WI38 (cell line): ENCODE data around the gene RBMS3.

ENCODE experiments used
- H3K4me3 ChIP-seq: 2 replicates; pipeline ENCODE4 v1.5.1; 2011; ENCODE audit warnings: low read depth, mild to moderate bottlenecking, control low read depth, low read length
- TF ChIP-seq, protein P1 (sequence below): IDR thresholded peaks from 2 replicates; pipeline ENCODE4 v1.5.1; 2012; ENCODE audit warnings: low read depth, mild to moderate bottlenecking, control low read depth, low read length

RBMS3 gene

DNA sequence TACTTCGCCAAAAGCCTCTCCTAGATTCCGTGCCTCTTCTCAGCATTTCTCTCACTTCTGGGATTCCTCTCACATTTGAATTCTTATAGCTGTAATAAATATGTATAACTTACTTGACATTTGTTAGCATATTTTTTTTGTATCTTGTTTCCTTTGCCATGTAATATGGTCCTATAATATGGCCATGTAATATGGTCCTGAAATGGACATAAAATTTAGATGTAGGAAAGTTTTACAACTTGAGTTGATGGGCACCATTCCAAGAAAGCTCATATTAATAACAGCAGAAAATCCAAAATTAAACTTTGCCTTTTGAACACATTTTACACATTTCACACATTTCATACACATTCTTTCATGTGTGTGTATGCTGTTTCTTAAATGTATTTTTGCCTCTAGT lies 480.6 kb downstream of the RBMS3 start:
- no peak overlapping the region for H3K4me3 ChIP-seq
- TF ChIP-seq, protein P1, sequence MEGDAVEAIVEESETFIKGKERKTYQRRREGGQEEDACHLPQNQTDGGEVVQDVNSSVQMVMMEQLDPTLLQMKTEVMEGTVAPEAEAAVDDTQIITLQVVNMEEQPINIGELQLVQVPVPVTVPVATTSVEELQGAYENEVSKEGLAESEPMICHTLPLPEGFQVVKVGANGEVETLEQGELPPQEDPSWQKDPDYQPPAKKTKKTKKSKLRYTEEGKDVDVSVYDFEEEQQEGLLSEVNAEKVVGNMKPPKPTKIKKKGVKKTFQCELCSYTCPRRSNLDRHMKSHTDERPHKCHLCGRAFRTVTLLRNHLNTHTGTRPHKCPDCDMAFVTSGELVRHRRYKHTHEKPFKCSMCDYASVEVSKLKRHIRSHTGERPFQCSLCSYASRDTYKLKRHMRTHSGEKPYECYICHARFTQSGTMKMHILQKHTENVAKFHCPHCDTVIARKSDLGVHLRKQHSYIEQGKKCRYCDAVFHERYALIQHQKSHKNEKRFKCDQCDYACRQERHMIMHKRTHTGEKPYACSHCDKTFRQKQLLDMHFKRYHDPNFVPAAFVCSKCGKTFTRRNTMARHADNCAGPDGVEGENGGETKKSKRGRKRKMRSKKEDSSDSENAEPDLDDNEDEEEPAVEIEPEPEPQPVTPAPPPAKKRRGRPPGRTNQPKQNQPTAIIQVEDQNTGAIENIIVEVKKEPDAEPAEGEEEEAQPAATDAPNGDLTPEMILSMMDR = no peak

DNA sequence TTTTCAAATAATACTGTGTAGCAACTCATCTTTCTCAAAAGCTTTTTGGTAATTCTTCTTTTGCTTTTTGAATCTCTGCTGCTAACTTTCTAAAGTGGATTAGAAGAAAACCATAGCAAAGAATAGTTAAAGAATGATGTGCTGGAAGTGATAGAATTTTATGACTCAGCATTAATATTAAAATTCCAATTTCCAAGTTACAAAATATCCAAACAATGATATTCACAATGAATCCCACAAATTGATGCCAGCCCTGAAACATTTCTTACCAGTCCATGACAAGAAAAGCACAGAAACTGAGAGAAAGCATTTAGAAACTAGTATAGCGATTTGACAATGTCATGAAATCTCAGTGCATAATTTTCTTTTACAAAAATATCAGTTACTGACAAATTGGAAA lies 482.2 kb downstream of the RBMS3 start:
- no peak overlapping the region for H3K4me3 ChIP-seq
- TF ChIP-seq, protein P1 = no peak

DNA sequence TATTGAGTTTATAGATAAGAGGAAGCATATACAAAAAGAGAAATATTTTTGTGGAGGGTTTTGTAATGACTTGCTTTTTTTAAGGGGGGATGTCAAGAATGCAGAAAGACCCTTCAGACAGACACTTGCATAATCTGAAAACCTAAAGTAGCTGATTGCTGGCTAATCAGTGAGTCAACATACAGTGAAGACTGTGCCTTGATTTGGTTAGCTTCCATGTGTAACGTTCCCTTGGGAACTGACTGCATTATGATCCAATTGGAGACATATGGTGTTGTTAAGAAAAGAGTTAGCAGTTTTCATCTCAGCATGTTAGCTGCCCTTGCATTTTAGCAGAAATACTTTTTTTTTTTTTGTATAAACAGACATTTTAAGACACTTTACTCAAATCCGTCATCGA lies 483.2 kb downstream of the RBMS3 start:
- no peak overlapping the region for H3K4me3 ChIP-seq
- TF ChIP-seq, protein P1 = no peak

DNA sequence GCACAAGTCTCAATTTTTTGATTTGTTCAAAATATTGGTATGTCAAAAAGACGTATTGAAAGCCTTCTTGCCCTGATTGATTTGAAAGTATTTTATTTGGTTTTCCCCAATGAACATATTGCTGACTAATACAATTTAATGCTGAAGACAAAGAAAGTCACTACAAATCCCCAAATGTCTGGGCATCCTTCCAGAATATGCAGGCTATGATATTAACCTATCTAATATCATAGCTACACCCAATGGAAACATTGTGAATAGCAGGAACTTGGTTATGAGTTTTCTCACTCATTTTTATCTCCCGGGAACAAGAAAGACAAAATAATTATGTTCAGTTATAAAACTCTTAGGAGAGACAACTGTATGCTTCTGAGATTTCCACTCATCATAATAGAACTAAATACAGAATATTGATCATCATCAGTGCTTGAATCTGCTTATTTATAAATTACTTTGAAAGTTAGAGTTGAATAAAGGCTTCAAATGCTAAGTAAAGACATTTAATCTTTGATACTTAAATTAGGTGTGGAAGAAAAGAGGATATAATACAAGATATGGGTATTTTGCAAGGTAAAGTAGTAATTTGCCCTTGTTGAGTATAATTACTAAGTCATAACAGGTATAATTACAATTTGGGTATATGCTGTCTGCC lies 483.9 kb downstream of the RBMS3 start:
- H3K4me3 ChIP-seq = no peak overlapping the region

DNA sequence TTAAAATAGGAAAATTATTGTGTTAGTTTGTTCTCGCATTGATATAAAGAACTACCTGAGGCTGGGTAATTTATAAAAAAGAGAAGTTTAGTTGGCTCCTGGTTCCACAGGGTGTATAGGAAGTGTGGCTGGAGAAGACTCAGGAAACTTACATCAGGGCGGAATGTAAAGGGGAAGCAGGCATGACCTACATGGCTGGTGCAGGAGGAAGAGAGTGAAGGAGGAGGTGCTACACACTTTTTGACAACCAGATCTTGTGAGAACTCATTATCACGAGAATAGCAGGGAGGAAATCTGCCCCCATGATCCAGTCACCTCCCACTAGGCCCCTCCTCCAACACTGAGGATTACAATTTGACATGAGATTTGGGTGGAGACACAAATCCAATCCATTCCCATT lies 490.7 kb downstream of the RBMS3 start:
- no peak overlapping the region for H3K4me3 ChIP-seq
- TF ChIP-seq, protein P1 = no peak

More for the DNA sequence above, 483.9 kb downstream of the RBMS3 start:
- TF ChIP-seq, protein P1 = no peak

DNA sequence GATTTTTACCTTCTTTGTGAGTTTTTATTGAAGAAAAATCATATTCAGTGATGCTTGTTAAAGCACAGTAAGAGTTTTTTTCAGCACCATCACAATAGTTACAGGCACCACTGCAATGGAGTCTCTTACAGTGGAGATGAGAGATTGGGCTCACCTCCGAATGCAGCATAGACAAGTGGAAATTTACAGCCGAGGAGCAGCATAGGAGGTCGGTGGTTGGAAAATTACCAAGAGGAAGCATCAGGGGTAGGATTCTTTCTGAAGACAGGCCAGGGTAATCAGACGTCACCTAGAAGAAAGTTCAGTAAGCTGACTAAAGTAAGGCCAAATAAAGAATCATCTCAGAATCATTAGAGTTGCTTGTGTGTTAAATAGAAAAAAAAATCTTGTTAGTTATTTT lies 491.6 kb downstream of the RBMS3 start:
- TF ChIP-seq, protein P1 = no peak
- no peak overlapping the region for H3K4me3 ChIP-seq

DNA sequence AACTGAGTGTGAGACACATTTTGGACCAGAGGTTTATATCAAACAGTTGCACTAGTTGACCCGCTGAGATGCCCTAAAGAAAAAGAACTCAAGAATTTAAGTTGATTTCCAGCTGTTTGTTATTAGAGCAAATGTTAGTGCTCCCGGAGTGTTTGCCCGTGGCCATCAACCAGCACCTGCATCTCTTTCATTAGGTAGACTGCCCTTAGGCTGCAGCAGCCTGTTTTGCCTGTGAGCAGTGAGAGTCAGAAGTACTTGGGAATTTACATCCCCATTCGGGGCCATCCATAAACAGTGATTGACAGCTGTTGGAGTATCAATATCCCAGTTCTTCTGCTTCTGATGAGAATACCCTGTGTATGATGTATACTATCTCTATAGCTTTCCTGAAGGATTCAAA lies 492.6 kb downstream of the RBMS3 start:
- TF ChIP-seq, protein P1 = no peak
- no peak overlapping the region for H3K4me3 ChIP-seq
